Coronary artery (tissue), 2 donors: Measurements from ENCODE around the gene CLEC14A.

Experiments used
- DNase-seq: peaks from one replicate; pipeline ENCODE4 v3.0.0-alpha.2; 2017; ENCODE audit warnings: low spot score
- H3K27ac ChIP-seq, 2 donors: fragments of 200-600 bp; sonication (generic); one replicate each; pipeline ENCODE4 v1.5.1; 2016 to 2019
- H3K4me3 ChIP-seq: fragments of 200-600 bp; sonication (generic); 2 replicates; pipeline ENCODE4 v1.5.1; 2016; ENCODE audit warnings: mild to moderate bottlenecking, moderate library complexity
- TF ChIP-seq, protein P1 (sequence below): fragments of 200-600 bp; sonication (generic); IDR thresholded peaks from one replicate; pipeline ENCODE4 v1.5.1; 2019; ENCODE audit warnings: antibody characterized with exemption

The CLEC14A gene

DNA sequence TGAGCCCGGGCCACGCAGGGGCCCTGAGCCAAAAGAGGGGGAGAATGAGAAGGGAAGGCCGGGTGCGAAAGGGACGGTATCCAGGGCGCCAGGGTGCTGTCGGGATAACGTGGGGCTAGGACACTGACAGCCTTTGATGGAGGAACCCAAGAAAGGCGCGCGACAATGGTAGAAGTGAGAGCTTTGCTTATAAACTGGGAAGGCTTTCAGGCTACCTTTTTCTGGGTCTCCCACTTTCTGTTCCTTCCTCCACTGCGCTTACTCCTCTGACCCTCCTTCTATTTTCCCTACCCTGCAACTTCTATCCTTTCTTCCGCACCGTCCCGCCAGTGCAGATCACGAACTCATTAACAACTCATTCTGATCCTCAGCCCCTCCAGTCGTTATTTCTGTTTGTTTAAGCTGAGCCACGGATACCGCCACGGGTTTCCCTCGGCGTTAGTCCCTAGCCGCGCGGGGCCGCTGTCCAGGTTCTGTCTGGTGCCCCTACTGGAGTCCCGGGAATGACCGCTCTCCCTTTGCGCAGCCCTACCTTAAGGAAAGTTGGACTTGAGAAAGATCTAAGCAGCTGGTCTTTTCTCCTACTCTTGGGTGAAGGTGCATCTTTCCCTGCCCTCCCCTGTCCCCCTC, 45.2 kb downstream of the CLEC14A start:
- peak overlapping the region; percentile 66 for H3K4me3 ChIP-seq
- TF ChIP-seq, protein P1, sequence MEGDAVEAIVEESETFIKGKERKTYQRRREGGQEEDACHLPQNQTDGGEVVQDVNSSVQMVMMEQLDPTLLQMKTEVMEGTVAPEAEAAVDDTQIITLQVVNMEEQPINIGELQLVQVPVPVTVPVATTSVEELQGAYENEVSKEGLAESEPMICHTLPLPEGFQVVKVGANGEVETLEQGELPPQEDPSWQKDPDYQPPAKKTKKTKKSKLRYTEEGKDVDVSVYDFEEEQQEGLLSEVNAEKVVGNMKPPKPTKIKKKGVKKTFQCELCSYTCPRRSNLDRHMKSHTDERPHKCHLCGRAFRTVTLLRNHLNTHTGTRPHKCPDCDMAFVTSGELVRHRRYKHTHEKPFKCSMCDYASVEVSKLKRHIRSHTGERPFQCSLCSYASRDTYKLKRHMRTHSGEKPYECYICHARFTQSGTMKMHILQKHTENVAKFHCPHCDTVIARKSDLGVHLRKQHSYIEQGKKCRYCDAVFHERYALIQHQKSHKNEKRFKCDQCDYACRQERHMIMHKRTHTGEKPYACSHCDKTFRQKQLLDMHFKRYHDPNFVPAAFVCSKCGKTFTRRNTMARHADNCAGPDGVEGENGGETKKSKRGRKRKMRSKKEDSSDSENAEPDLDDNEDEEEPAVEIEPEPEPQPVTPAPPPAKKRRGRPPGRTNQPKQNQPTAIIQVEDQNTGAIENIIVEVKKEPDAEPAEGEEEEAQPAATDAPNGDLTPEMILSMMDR: no peak
- H3K27ac ChIP-seq: no peak overlapping the region
- DNase-seq: no peak

DNA sequence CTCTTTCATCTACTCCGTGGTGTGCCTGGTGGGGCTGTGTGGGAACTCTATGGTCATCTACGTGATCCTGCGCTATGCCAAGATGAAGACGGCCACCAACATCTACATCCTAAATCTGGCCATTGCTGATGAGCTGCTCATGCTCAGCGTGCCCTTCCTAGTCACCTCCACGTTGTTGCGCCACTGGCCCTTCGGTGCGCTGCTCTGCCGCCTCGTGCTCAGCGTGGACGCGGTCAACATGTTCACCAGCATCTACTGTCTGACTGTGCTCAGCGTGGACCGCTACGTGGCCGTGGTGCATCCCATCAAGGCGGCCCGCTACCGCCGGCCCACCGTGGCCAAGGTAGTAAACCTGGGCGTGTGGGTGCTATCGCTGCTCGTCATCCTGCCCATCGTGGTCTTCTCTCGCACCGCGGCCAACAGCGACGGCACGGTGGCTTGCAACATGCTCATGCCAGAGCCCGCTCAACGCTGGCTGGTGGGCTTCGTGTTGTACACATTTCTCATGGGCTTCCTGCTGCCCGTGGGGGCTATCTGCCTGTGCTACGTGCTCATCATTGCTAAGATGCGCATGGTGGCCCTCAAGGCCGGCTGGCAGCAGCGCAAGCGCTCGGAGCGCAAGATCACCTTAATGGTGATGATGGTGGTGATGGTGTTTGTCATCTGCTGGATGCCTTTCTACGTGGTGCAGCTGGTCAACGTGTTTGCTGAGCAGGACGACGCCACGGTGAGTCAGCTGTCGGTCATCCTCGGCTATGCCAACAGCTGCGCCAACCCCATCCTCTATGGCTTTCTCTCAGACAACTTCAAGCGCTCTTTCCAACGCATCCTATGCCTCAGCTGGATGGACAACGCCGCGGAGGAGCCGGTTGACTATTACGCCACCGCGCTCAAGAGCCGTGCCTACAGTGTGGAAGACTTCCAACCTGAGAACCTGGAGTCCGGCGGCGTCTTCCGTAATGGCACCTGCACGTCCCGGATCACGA, 46.0 kb downstream of the CLEC14A start:
- no peak for DNase-seq
- peak overlapping the region; percentile 66 for H3K4me3 ChIP-seq
- H3K27ac ChIP-seq: no peak overlapping the region
- TF ChIP-seq, protein P1: no peak

DNA sequence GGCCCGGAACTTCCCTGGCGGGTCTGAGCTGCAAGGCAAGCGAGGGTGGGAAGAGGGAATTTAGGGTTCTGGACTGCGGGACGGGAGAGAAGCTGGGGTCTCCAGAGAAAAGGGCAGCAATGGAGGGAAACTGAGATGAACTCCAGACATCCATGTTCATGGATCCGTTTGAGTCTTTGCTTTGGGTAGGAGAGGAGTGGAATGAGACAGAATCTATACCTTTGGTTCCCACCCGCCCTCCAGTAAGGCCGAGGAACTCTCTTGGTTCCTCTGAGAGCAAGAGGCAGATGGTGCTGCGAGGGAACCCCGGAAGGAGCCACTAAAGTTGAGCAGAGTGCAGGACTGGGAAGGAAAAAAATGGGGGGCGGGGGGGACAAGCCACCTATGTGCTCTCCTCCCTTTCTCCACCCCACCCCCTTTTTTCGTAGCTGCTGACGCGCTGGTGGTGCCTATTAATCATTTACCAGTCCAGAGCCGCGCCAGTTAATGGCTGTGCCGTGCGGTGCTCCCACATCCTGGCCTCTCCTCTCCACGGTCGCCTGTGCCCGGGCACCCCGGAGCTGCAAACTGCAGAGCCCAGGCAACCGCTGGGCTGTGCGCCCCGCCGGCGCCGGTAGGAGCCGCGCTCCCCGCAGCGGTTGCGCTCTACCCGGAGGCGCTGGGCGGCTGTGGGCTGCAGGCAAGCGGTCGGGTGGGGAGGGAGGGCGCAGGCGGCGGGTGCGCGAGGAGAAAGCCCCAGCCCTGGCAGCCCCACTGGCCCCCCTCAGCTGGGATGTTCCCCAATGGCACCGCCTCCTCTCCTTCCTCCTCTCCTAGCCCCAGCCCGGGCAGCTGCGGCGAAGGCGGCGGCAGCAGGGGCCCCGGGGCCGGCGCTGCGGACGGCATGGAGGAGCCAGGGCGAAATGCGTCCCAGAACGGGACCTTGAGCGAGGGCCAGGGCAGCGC, 47.0 kb downstream of the CLEC14A start:
- TF ChIP-seq, protein P1: no peak
- DNase-seq: no peak
- Histone ChIP-seq H3K4me3 (peak overlapping the region; percentile 66), H3K27ac (no peak overlapping the region)

DNA sequence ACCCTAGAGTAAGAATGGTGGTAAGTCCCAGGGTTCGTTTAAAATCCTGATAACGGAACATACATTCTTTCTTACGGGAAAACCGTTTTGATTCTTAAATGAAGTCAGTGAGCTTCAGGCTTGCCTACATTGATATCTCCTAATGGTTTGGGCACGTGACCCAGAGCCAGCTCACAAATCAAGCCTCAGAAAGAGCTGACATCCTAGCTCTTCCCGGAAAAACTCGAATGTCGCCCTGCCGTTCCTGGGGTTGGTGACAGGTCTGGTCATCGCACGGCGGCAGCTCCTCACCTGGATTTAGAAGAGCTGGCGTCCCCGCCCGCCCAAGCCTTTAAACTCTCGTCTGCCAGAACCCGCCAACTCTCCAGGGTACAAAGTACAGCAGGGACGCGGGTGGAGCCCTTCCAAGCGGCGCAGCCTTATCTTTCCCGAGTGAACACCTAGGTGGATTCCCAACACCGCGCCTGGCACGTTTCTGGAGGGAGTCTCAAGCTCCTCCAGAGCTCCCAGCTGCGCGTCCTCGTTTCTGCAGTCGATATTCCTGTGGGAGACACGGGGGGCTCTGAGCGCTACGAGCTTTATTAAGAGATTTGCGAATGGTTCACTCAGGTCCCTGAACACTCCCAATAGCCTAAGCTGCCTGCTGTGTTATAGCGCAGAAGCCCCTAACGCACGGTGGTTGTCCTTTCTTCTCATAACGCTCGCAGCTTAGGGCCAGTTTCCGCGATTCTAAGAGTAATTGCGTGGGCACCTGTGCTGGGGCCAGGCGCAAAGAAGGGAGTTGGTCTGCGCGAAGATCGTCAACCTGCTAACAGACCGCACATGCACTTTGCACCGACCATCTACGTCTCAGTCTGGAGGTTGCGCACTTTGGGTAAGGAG, 47.9 kb downstream of the CLEC14A start, which contains the start of gene SSTR1:
SSTR1 (plus strand) TSS at position 169 of the 882 bp plus-strand sequence. CDS start 1,486 bp downstream, outside the sequence.
- no peak for DNase-seq

DNA sequence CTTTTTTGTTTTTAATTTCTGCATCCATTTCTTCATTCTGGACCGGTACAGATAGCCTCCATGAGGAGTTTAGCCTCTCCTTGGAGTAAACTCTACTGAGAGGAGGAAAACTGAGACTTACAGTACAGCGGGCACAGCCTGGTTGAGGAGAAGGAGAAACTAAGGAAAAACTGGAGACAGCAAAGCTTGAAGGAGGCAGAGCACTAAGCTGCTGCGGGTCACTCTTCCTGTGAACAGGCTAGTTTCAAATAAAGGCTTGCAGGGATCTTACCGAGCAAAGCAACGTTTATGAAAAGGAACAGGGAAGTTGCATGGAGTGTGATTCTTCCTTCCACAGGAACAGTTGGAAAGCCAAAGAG, 48.5 kb downstream of the CLEC14A start:
- Histone ChIP-seq H3K27ac (no peak overlapping the region), H3K4me3 (peak overlapping the region; percentile 66)
- TF ChIP-seq, protein P1: no peak
- no peak for DNase-seq

More for the DNA sequence above, 47.9 kb downstream of the CLEC14A start, which contains the start of gene SSTR1:
- Histone ChIP-seq H3K4me3 (peak within 1 kb of the TSS; percentile 66), H3K27ac (no peak within 1 kb of the TSS)
- TF ChIP-seq, protein P1: no peak
